ENCODE data around the gene OPCML.

DNA sequence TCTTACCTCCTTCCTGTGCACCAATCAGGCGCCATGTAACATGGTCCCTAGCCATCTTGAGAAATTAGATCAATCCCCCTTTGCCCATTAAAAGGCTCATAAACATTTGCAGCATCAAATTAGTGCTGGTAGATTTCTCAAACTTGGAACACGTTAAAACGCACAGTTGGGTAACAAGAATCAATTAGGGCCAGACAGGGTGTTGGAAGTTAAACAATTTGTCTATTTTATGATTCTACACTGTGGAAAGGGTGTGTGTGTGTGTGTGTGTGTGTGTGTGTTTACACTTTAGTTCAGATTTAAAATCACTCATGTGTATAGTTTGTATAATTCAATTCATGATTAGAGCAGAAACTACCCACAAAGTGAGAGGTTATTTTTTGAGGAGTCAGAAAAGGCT is 682.0 kb downstream of the OPCML start:
- TF ChIP-seq, protein P1, sequence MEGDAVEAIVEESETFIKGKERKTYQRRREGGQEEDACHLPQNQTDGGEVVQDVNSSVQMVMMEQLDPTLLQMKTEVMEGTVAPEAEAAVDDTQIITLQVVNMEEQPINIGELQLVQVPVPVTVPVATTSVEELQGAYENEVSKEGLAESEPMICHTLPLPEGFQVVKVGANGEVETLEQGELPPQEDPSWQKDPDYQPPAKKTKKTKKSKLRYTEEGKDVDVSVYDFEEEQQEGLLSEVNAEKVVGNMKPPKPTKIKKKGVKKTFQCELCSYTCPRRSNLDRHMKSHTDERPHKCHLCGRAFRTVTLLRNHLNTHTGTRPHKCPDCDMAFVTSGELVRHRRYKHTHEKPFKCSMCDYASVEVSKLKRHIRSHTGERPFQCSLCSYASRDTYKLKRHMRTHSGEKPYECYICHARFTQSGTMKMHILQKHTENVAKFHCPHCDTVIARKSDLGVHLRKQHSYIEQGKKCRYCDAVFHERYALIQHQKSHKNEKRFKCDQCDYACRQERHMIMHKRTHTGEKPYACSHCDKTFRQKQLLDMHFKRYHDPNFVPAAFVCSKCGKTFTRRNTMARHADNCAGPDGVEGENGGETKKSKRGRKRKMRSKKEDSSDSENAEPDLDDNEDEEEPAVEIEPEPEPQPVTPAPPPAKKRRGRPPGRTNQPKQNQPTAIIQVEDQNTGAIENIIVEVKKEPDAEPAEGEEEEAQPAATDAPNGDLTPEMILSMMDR (IDR thresholded peaks at IDR 0.05): no peak
- TF ChIP-seq, protein P2, sequence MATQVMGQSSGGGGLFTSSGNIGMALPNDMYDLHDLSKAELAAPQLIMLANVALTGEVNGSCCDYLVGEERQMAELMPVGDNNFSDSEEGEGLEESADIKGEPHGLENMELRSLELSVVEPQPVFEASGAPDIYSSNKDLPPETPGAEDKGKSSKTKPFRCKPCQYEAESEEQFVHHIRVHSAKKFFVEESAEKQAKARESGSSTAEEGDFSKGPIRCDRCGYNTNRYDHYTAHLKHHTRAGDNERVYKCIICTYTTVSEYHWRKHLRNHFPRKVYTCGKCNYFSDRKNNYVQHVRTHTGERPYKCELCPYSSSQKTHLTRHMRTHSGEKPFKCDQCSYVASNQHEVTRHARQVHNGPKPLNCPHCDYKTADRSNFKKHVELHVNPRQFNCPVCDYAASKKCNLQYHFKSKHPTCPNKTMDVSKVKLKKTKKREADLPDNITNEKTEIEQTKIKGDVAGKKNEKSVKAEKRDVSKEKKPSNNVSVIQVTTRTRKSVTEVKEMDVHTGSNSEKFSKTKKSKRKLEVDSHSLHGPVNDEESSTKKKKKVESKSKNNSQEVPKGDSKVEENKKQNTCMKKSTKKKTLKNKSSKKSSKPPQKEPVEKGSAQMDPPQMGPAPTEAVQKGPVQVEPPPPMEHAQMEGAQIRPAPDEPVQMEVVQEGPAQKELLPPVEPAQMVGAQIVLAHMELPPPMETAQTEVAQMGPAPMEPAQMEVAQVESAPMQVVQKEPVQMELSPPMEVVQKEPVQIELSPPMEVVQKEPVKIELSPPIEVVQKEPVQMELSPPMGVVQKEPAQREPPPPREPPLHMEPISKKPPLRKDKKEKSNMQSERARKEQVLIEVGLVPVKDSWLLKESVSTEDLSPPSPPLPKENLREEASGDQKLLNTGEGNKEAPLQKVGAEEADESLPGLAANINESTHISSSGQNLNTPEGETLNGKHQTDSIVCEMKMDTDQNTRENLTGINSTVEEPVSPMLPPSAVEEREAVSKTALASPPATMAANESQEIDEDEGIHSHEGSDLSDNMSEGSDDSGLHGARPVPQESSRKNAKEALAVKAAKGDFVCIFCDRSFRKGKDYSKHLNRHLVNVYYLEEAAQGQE (IDR thresholded peaks at IDR 0.05; ENCODE audit: insufficient read depth in 1 of 2, low read depth in 2 of 2, low read length in 1 of 2): no peak
- TF ChIP-seq POLR2AphosphoS5 (IDR thresholded peaks at IDR 0.05; ENCODE audit: low read depth, low read length) (no peak), SIN3A (IDR thresholded peaks at IDR 0.05; ENCODE audit: borderline replicate concordance, insufficient read depth, low read depth, low read length) (no peak), TCF7L2 (IDR thresholded peaks at IDR 0.05; ENCODE audit: low read depth, low read length) (no peak)
